Suprapubic skin (tissue), 4 donors: ENCODE measurements around the gene ICA1.

ENCODE experiments used
- EP300 ChIP-seq: sonication (generic); formaldehyde crosslinking; IDR thresholded peaks from one replicate; pipeline ENCODE4 v1.6.1; 2017; ENCODE audit warnings: antibody characterized with exemption
- POLR2A ChIP-seq, 2 donors: fragments of 450-650 bp; IDR thresholded peaks; one replicate each; pipeline ENCODE4 v1.6.1; 2017; ENCODE audit warnings: antibody characterized with exemption in 2 of 2, mild to moderate bottlenecking in 2 of 2, moderate library complexity in 2 of 2
- POLR2AphosphoS5 ChIP-seq, 3 donors: sonication (generic); formaldehyde crosslinking; IDR thresholded peaks; one replicate each; pipeline ENCODE4 v1.6.1; 2017; ENCODE audit warnings: antibody characterized with exemption in 3 of 3
- TF ChIP-seq, protein P1 (sequence below), 2 donors: fragments of 200-600 bp in 1 of 2; fragments of 450-650 bp in 1 of 2; sonication (generic) in 1 of 2; IDR thresholded peaks; one replicate each; pipeline ENCODE4 v1.5.1; 2016 to 2019; ENCODE audit warnings: antibody characterized with exemption in 2 of 2, mild to moderate bottlenecking in 1 of 2, moderate library complexity in 1 of 2

DNA sequence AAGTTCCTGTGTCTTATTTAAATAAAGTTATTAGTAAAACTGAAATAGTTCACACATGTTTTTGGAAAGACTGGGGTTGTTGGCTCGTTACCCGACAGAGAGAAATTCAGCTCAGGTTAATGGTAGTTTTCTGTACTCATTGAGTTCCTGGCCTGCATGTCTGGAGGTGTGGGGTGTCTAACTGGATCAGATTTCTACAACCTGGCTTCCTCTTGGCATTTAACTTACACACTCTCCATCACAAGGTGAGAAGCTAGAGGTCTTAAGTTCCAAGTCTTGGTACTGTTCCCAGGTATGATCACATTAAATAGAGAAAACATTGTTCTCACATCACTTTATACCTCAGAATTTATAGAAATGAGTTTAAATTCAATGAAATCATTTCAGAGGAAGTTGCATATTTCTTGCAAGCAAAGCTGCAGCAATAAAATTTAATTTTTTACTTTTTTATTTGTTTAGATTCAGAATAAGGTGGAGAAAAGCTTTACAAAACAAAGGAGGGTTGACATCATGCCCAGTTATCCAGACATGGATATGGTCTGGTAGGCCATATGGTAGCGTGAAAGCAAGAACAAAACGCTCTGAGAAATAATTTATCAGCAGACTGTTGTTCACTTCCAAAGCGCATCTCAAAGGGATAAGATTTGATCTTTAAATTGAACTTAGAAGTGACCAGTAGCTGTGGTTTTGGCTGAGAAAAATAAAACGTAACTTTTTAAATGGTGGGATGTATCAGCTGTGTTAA, 172.8 kb downstream of the ICA1 start:
- TF ChIP-seq, protein P1, sequence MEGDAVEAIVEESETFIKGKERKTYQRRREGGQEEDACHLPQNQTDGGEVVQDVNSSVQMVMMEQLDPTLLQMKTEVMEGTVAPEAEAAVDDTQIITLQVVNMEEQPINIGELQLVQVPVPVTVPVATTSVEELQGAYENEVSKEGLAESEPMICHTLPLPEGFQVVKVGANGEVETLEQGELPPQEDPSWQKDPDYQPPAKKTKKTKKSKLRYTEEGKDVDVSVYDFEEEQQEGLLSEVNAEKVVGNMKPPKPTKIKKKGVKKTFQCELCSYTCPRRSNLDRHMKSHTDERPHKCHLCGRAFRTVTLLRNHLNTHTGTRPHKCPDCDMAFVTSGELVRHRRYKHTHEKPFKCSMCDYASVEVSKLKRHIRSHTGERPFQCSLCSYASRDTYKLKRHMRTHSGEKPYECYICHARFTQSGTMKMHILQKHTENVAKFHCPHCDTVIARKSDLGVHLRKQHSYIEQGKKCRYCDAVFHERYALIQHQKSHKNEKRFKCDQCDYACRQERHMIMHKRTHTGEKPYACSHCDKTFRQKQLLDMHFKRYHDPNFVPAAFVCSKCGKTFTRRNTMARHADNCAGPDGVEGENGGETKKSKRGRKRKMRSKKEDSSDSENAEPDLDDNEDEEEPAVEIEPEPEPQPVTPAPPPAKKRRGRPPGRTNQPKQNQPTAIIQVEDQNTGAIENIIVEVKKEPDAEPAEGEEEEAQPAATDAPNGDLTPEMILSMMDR (IDR thresholded peaks at IDR 0.05), result no peak
- TF ChIP-seq POLR2A (IDR thresholded peaks at IDR 0.05) (no peak), POLR2AphosphoS5 (IDR thresholded peaks at IDR 0.05) (no peak), EP300 (no peak)
